CD8-positive, alpha-beta memory T cell (primary cell): ENCODE data around the gene ZCCHC4. TPM values are rescaled to one million over a fixed set of nuclear protein-coding genes. Genes with fewer than 3 reads are reported as not detected.

Source experiments
- CTCF ChIA-PET: fragments of 350-600 bp; sonication (Branson Sonifier 250); formaldehyde crosslinking; loops from one replicate; lab custom pipeline; 2021; ENCODE audit warnings: antibody characterized with exemption; lab: Charles Lee
- POLR2A ChIA-PET: fragments of 350-600 bp; sonication (Branson Sonifier 250); formaldehyde crosslinking; loops from one replicate; lab custom pipeline; 2021; ENCODE audit warnings: antibody characterized with exemption; lab: Charles Lee
- DNase-seq, 5 donors: peaks; one replicate each; pipeline versions ENCODE4 v3.0.0 to v3.0.0-alpha.2; 2020 to 2022; ENCODE audit warnings: mixed read lengths in 1 of 5
- H3K27ac ChIP-seq: one replicate; pipeline ENCODE4 v1.7.0; 2013; ENCODE audit warnings: low read depth, mild to moderate bottlenecking, low read length, moderate library complexity
- H3K27me3 ChIP-seq: 2 replicates; pipeline ENCODE4 v1.7.0; 2013; ENCODE audit warnings: low read length, mild to moderate bottlenecking; ENCODE audit not compliant: insufficient read depth, poor library complexity, severe bottlenecking
- H3K36me3 ChIP-seq: 2 replicates; pipeline ENCODE4 v1.7.0; 2013; ENCODE audit warnings: mild to moderate bottlenecking, low read length, moderate library complexity; ENCODE audit not compliant: insufficient read depth
- H3K4me1 ChIP-seq: 2 replicates; pipeline ENCODE4 v1.7.0; 2013; ENCODE audit warnings: mild to moderate bottlenecking, low read length, moderate library complexity; ENCODE audit not compliant: insufficient read depth
- H3K4me3 ChIP-seq: 2 replicates; pipeline ENCODE4 v1.7.0; 2013; ENCODE audit warnings: mild to moderate bottlenecking, low read length
- H3K9me3 ChIP-seq: 2 replicates; pipeline ENCODE4 v1.7.0; 2013; ENCODE audit warnings: mild to moderate bottlenecking, low read length
- H3K27ac Mint-ChIP-seq, 8 donors: one replicate each; pipeline ENCODE4 v1.8.0; 2020 to 2021; ENCODE audit warnings: mixed read lengths in 8 of 8, mild to moderate bottlenecking in 6 of 8, inconsistent platforms in 3 of 8, moderate library complexity in 3 of 8
- H3K27me3 Mint-ChIP-seq, 2 donors: one replicate each; pipeline ENCODE4 v1.8.0; 2020 to 2021; ENCODE audit warnings: mixed read lengths in 2 of 2, mild to moderate bottlenecking in 1 of 2, moderate library complexity in 1 of 2
- H3K36me3 Mint-ChIP-seq, 3 donors: one replicate each; pipeline ENCODE4 v1.8.0; 2020 to 2021; ENCODE audit warnings: mixed read lengths in 3 of 3, inconsistent platforms in 1 of 3, mild to moderate bottlenecking in 1 of 3
- H3K4me1 Mint-ChIP-seq, 3 donors: one replicate each; pipeline ENCODE4 v1.8.0; 2020 to 2021; ENCODE audit warnings: mixed read lengths in 3 of 3, inconsistent platforms in 1 of 3, mild to moderate bottlenecking in 1 of 3
- H3K4me3 Mint-ChIP-seq, 7 donors: one replicate each; pipeline ENCODE4 v1.8.0; 2020 to 2021; ENCODE audit warnings: mixed read lengths in 7 of 7, mild to moderate bottlenecking in 6 of 7, moderate library complexity in 4 of 7, inconsistent platforms in 2 of 7
- H3K9me3 Mint-ChIP-seq, 5 donors: one replicate each; pipeline ENCODE4 v1.8.0; 2020 to 2022; ENCODE audit warnings: mixed read lengths in 5 of 5, mild to moderate bottlenecking in 3 of 5, moderate library complexity in 2 of 5, inconsistent platforms in 1 of 5
- polyA plus RNA-seq: library from polyadenylated mRNA; unstranded; fragments of 300-500 nt; fragmentation: Illumina TruSeq; gene quantifications from one replicate; pipeline ENCODE4 v1.2.3, GENCODE V29; 2021
- total RNA-seq, 2 experiments: library from RNA; stranded (reverse); gene quantifications; one replicate each; pipeline ENCODE4 v1.2.3, GENCODE V29; 2021

Gene ZCCHC4
- total and polyA plus RNA-seq, 3 experiments from 2014 or later = 11.6 to 15.0 (median 14.1) TPM

- peak overlapping the region in 1 of 8 donors; percentile 32 for H3K27ac Mint-ChIP-seq
- peaks cover 4 to 11% (median 7%) of the 10 kb centered on the region in 3 donors for H3K4me1 Mint-ChIP-seq
- peaks cover 19% of the 10 kb centered on the region for H3K36me3 ChIP-seq
- peaks cover 9% of the 10 kb centered on the region for H3K4me1 ChIP-seq
- H3K4me3 Mint-ChIP-seq = no peak overlapping the region
- H3K27me3 Mint-ChIP-seq = no peaks in the 10 kb centered on the region
- ChIA-PET CTCF (interaction anchor here (1.7 kb wide), 1 partner anchor 71 kb away, joined by 8 read pairs; the partner anchor contains the start of gene ZCCHC4), POLR2A (no interaction called here)
- no peaks in the 10 kb centered on the region for H3K27me3 ChIP-seq
- no peak for DNase-seq
- no peak overlapping the region for H3K4me3 ChIP-seq
- no peak overlapping the region for H3K27ac ChIP-seq
- H3K36me3 Mint-ChIP-seq = peaks cover 0 to 67% (median 24%) of the 10 kb centered on the region in 3 donors
- no peaks in the 10 kb centered on the region for H3K9me3 Mint-ChIP-seq
- no peaks in the 10 kb centered on the region for H3K9me3 ChIP-seq
Measured at GRCh38 chr4:25383647-25384046, 71.1 kb downstream of the ZCCHC4 start.

GRCh38 chr4:25386926-25387325 lies 74.4 kb downstream of the ZCCHC4 start:
- no peaks in the 10 kb centered on the region for H3K4me1 ChIP-seq
- H3K9me3 ChIP-seq = no peaks in the 10 kb centered on the region
- Mint-ChIP-seq H3K9me3 (no peaks in the 10 kb centered on the region), H3K36me3 (peaks cover 0 to 80% (median 31%) of the 10 kb centered on the region in 3 donors), H3K27ac (no peak overlapping the region), H3K4me3 (no peak overlapping the region), H3K4me1 (peaks cover 3 to 6% (median 3%) of the 10 kb centered on the region in 3 donors), H3K27me3 (no peaks in the 10 kb centered on the region)
- ChIA-PET POLR2A (no interaction called here), CTCF (no interaction called here)
- no peak overlapping the region for H3K4me3 ChIP-seq
- no peaks in the 10 kb centered on the region for H3K27me3 ChIP-seq
- DNase-seq = no peak
- H3K36me3 ChIP-seq = peaks cover 36% of the 10 kb centered on the region
- no peak overlapping the region for H3K27ac ChIP-seq

- CTCF ChIA-PET = interaction anchor here (1.1 kb wide), 1 partner anchor 11 kb away, joined by 3 read pairs; no protein-coding TSS in a partner anchor
- peaks cover 0 to 3% (median 0%) of the 10 kb centered on the region in 5 donors for H3K9me3 Mint-ChIP-seq
- POLR2A ChIA-PET = no interaction called here
- Histone ChIP-seq H3K27me3 (no peaks in the 10 kb centered on the region), H3K36me3 (peaks cover 34% of the 10 kb centered on the region), H3K9me3 (no peaks in the 10 kb centered on the region), H3K4me3 (no peak overlapping the region), H3K27ac (no peak overlapping the region), H3K4me1 (no peaks in the 10 kb centered on the region)
- peaks cover 0 to 10% (median 4%) of the 10 kb centered on the region in 3 donors for H3K4me1 Mint-ChIP-seq
- no peak overlapping the region for H3K4me3 Mint-ChIP-seq
- H3K36me3 Mint-ChIP-seq = peaks cover 27 to 93% (median 50%) of the 10 kb centered on the region in 3 donors
- no peaks in the 10 kb centered on the region for H3K27me3 Mint-ChIP-seq
- peak overlapping the region in 3 of 8 donors; percentile 5 to 30 (median 17) for H3K27ac Mint-ChIP-seq
- DNase-seq = no peak
Measured at GRCh38 chr4:25397305-25397704, 84.7 kb downstream of the ZCCHC4 start.

GRCh38 chr4:25399510-25399909 lies 86.9 kb downstream of the ZCCHC4 start:
- no peaks in the 10 kb centered on the region for H3K27me3 ChIP-seq
- Mint-ChIP-seq H3K27me3 (no peaks in the 10 kb centered on the region), H3K9me3 (peaks cover 0 to 3% (median 0%) of the 10 kb centered on the region in 5 donors), H3K4me1 (peaks cover 0 to 10% (median 4%) of the 10 kb centered on the region in 3 donors), H3K4me3 (no peak overlapping the region), H3K36me3 (peaks cover 22 to 91% (median 52%) of the 10 kb centered on the region in 3 donors), H3K27ac (peak overlapping the region in 3 of 8 donors; percentile 9 to 85 (median 62))
- H3K36me3 ChIP-seq = peaks cover 33% of the 10 kb centered on the region
- POLR2A ChIA-PET = no interaction called here
- no peak for DNase-seq
- H3K4me1 ChIP-seq = no peaks in the 10 kb centered on the region
- H3K4me3 ChIP-seq = no peak overlapping the region
- CTCF ChIA-PET = no interaction called here
- H3K9me3 ChIP-seq = no peaks in the 10 kb centered on the region
- no peak overlapping the region for H3K27ac ChIP-seq

GRCh38 chr4:25401066-25401465 lies 88.5 kb downstream of the ZCCHC4 start:
- ChIA-PET POLR2A (no interaction called here), CTCF (no interaction called here)
- peaks cover 0 to 3% (median 0%) of the 10 kb centered on the region in 5 donors for H3K9me3 Mint-ChIP-seq

GRCh38 chr4:25402521-25402920 lies 89.9 kb downstream of the ZCCHC4 start:
- H3K4me3 ChIP-seq = no peak overlapping the region

More at GRCh38 chr4:25401066-25401465, 88.5 kb downstream of the ZCCHC4 start:
- Mint-ChIP-seq H3K27ac (peak overlapping the region in 2 of 8 donors; percentile 18 to 83), H3K36me3 (peaks cover 16 to 89% (median 47%) of the 10 kb centered on the region in 3 donors), H3K4me1 (peaks cover 0 to 10% (median 4%) of the 10 kb centered on the region in 3 donors), H3K4me3 (no peak overlapping the region), H3K27me3 (no peaks in the 10 kb centered on the region)
- no peak overlapping the region for H3K4me3 ChIP-seq
- H3K4me1 ChIP-seq = no peaks in the 10 kb centered on the region
- no peak for DNase-seq
- no peaks in the 10 kb centered on the region for H3K27me3 ChIP-seq
- H3K27ac ChIP-seq = no peak overlapping the region
- peaks cover 34% of the 10 kb centered on the region for H3K36me3 ChIP-seq
- no peaks in the 10 kb centered on the region for H3K9me3 ChIP-seq

GRCh38 chr4:25403699-25404098 lies 91.1 kb downstream of the ZCCHC4 start:
- no peak overlapping the region for H3K4me3 Mint-ChIP-seq
- Histone ChIP-seq H3K27me3 (no peaks in the 10 kb centered on the region), H3K4me1 (no peaks in the 10 kb centered on the region), H3K36me3 (peaks cover 29% of the 10 kb centered on the region), H3K9me3 (no peaks in the 10 kb centered on the region), H3K4me3 (no peak overlapping the region), H3K27ac (no peak overlapping the region)
- no peak overlapping the region for H3K27ac Mint-ChIP-seq
- no peak for DNase-seq
- peaks cover 0 to 5% (median 4%) of the 10 kb centered on the region in 3 donors for H3K4me1 Mint-ChIP-seq
- H3K36me3 Mint-ChIP-seq = peaks cover 0 to 88% (median 31%) of the 10 kb centered on the region in 3 donors
- ChIA-PET CTCF (interaction anchor here (1.4 kb wide), 1 partner anchor 8 kb away, joined by 3 read pairs; no protein-coding TSS in a partner anchor), POLR2A (no interaction called here)
- H3K9me3 Mint-ChIP-seq = no peaks in the 10 kb centered on the region
- no peaks in the 10 kb centered on the region for H3K27me3 Mint-ChIP-seq

More at GRCh38 chr4:25402521-25402920, 89.9 kb downstream of the ZCCHC4 start:
- peaks cover 0 to 9% (median 4%) of the 10 kb centered on the region in 3 donors for H3K4me1 Mint-ChIP-seq
- H3K36me3 Mint-ChIP-seq = peaks cover 2 to 89% (median 35%) of the 10 kb centered on the region in 3 donors
- no peak for DNase-seq
- Histone ChIP-seq H3K4me1 (no peaks in the 10 kb centered on the region), H3K27me3 (no peaks in the 10 kb centered on the region), H3K9me3 (no peaks in the 10 kb centered on the region), H3K36me3 (peaks cover 29% of the 10 kb centered on the region), H3K27ac (no peak overlapping the region)
- no peaks in the 10 kb centered on the region for H3K27me3 Mint-ChIP-seq
- H3K4me3 Mint-ChIP-seq = no peak overlapping the region
- ChIA-PET POLR2A (no interaction called here), CTCF (interaction anchor here (1.4 kb wide), 1 partner anchor 10 kb away, joined by 3 read pairs; no protein-coding TSS in a partner anchor)
- no peak overlapping the region for H3K27ac Mint-ChIP-seq
- H3K9me3 Mint-ChIP-seq = no peaks in the 10 kb centered on the region

- Histone ChIP-seq H3K4me3 (no peak overlapping the region), H3K27me3 (no peaks in the 10 kb centered on the region), H3K4me1 (no peaks in the 10 kb centered on the region), H3K9me3 (no peaks in the 10 kb centered on the region), H3K27ac (no peak overlapping the region), H3K36me3 (peaks cover 39% of the 10 kb centered on the region)
- H3K4me1 Mint-ChIP-seq = peaks cover 0 to 3% (median 2%) of the 10 kb centered on the region in 3 donors
- CTCF ChIA-PET = interaction anchor here (0.5 to 1.5 kb wide), 2 partner anchors 12 to 23 kb away, joined by 3 to 4 read pairs; no protein-coding TSS in a partner anchor
- DNase-seq = no peak
- H3K36me3 Mint-ChIP-seq = peaks cover 0 to 91% (median 22%) of the 10 kb centered on the region in 3 donors
- POLR2A ChIA-PET = no interaction called here
- no peaks in the 10 kb centered on the region for H3K27me3 Mint-ChIP-seq
- H3K9me3 Mint-ChIP-seq = no peaks in the 10 kb centered on the region
- H3K27ac Mint-ChIP-seq = no peak overlapping the region
- H3K4me3 Mint-ChIP-seq = no peak overlapping the region
Measured at GRCh38 chr4:25405453-25405852, 92.9 kb downstream of the ZCCHC4 start.
